Activated CD8-positive, alpha-beta T cell treated with anti-CD3 and anti-CD28 coated beads for 36 hours (primary cell): ENCODE measurements around the gene GDF11. TPM values are rescaled to one million over a fixed set of nuclear protein-coding genes. Genes with fewer than 3 reads are reported as not detected.

Experiments
- ATAC-seq: fragments of 200-7000 bp; cut with Tn5 transposase; one replicate; pipeline ENCODE4 v1.10.0; 2021; ENCODE audit warnings: mild to moderate bottlenecking, moderate library complexity
- CTCF ChIA-PET: fragments of 350-600 bp; sonication (Branson Sonifier 250); formaldehyde crosslinking; loops from one replicate; lab custom pipeline; 2021; ENCODE audit warnings: antibody characterized with exemption; lab: Charles Lee
- POLR2A ChIA-PET: fragments of 350-600 bp; sonication (Branson Sonifier 250); formaldehyde crosslinking; loops from one replicate; lab custom pipeline; 2021; ENCODE audit warnings: antibody characterized with exemption; lab: Charles Lee
- DNase-seq: peaks from one replicate; pipeline ENCODE4 v3.0.0-alpha.2; 2020
- H3K27ac Mint-ChIP-seq: one replicate; pipeline ENCODE4 v1.8.0; 2021; ENCODE audit warnings: mild to moderate bottlenecking, mixed read lengths
- H3K27me3 Mint-ChIP-seq: one replicate; pipeline ENCODE4 v1.8.0; 2021; ENCODE audit warnings: mixed read lengths
- H3K36me3 Mint-ChIP-seq: one replicate; pipeline ENCODE4 v1.8.0; 2021; ENCODE audit warnings: low read depth, mixed read lengths
- H3K4me1 Mint-ChIP-seq: one replicate; pipeline ENCODE4 v1.8.0; 2021; ENCODE audit warnings: low read depth, mixed read lengths
- H3K4me3 Mint-ChIP-seq: one replicate; pipeline ENCODE4 v1.8.0; 2021; ENCODE audit warnings: mild to moderate bottlenecking, moderate library complexity, mixed read lengths
- H3K9me3 Mint-ChIP-seq: one replicate; pipeline ENCODE4 v1.8.0; 2021; ENCODE audit warnings: mixed read lengths
- CTCF ChIP-seq: fragments of 200-600 bp; IDR thresholded peaks from one replicate; pipeline ENCODE4 v1.8.0; 2022; ENCODE audit warnings: antibody characterized with exemption, mild to moderate bottlenecking
- intact Hi-C: fragments of 100-400 bp; cut with micrococcal nuclease; formaldehyde crosslinking; loops from one replicate; pipeline ENCODE4 v1.10.0; 2022
- total RNA-seq, 2 experiments: library from RNA; stranded (reverse); gene quantifications; one replicate each; pipeline ENCODE4 v1.2.3, GENCODE V29; 2021

GDF11 gene
- total RNA-seq, 2 experiments from 2014 or later: 7.4 to 9.3 TPM

- Mint-ChIP-seq H3K36me3 (no peaks in the 10 kb centered on the region), H3K4me1 (peaks cover 30% of the 10 kb centered on the region), H3K4me3 (peak overlapping the region; percentile 86), H3K27ac (peak overlapping the region; percentile 44), H3K9me3 (no peaks in the 10 kb centered on the region), H3K27me3 (no peaks in the 10 kb centered on the region)
- DNase-seq (peak; percentile 67), ATAC-seq (peak; percentile 40)
- POLR2A ChIA-PET: interaction anchor here (0.6 to 2.0 kb wide), 12 partner anchors 9 to 301 kb away, joined by 3 to 10 read pairs (median 3); partner anchors contain the start of genes BLOC1S1 and SARNP
- intact Hi-C loops: no loop called here
- TF ChIP-seq CTCF: no peak
- CTCF ChIA-PET: interaction anchor here (0.5 to 2.0 kb wide), 7 partner anchors 14 to 385 kb away, joined by 3 to 8 read pairs (median 4); partner anchors contain the start of genes BLOC1S1, ESYT1 and PYM1
Observed at GRCh38 chr12:55743406-55744339, 751 bp downstream of the GDF11 start.

- peak overlapping the region; percentile 1 for H3K27ac Mint-ChIP-seq
- no peak for ATAC-seq
- TF ChIP-seq CTCF: no peak
Observed at GRCh38 chr12:55744340-55745030, 1.6 kb downstream of the GDF11 start.

GRCh38 chr12:55745361-55746173 lies 2.6 kb downstream of the GDF11 start:
- POLR2A ChIA-PET: interaction anchor here (0.6 to 1.9 kb wide), 9 partner anchors 11 to 72 kb away, joined by 3 to 6 read pairs (median 3); partner anchors contain the start of genes BLOC1S1 and SARNP
- ATAC-seq (no peak), DNase-seq (no peak)
- peaks cover 31% of the 10 kb centered on the region for H3K4me1 Mint-ChIP-seq
- H3K4me3 Mint-ChIP-seq: peak overlapping the region; percentile 86
- H3K36me3 Mint-ChIP-seq: peaks cover 7% of the 10 kb centered on the region
- H3K27me3 Mint-ChIP-seq: no peaks in the 10 kb centered on the region
- no peaks in the 10 kb centered on the region for H3K9me3 Mint-ChIP-seq
- TF ChIP-seq CTCF: no peak
- CTCF ChIA-PET: interaction anchor here (0.7 to 4.3 kb wide), 3 partner anchors 7 to 11 kb away, joined by 3 to 39 read pairs (median 3); no protein-coding TSS in a partner anchor
- intact Hi-C loops: no loop called here
- peak overlapping the region; percentile 23 for H3K27ac Mint-ChIP-seq

More at GRCh38 chr12:55744340-55745030, 1.6 kb downstream of the GDF11 start:
- Mint-ChIP-seq H3K36me3 (peaks cover 4% of the 10 kb centered on the region), H3K27me3 (no peaks in the 10 kb centered on the region), H3K4me1 (peaks cover 28% of the 10 kb centered on the region), H3K4me3 (peak overlapping the region; percentile 86), H3K9me3 (no peaks in the 10 kb centered on the region)
- CTCF ChIA-PET: interaction anchor here (0.5 to 2.0 kb wide), 9 partner anchors 10 to 384 kb away, joined by 3 to 8 read pairs (median 4); partner anchors contain the start of genes BLOC1S1, ESYT1 and PYM1
- intact Hi-C loops: no loop called here
- POLR2A ChIA-PET: interaction anchor here (0.9 to 2.0 kb wide), 10 partner anchors 8 to 300 kb away, joined by 3 to 10 read pairs (median 4); partner anchors contain the start of genes BLOC1S1 and SARNP
- no peak for DNase-seq

GRCh38 chr12:55746174-55746912 lies 3.4 kb downstream of the GDF11 start:
- intact Hi-C loops: no loop called here
- peak overlapping the region; percentile 23 for H3K27ac Mint-ChIP-seq
- CTCF ChIA-PET: interaction anchor here (0.7 to 4.3 kb wide), 2 partner anchors 8 to 10 kb away, joined by 3 to 39 read pairs; no protein-coding TSS in a partner anchor
- no peak overlapping the region for H3K4me3 Mint-ChIP-seq
- H3K9me3 Mint-ChIP-seq: no peaks in the 10 kb centered on the region
- TF ChIP-seq CTCF: no peak
- H3K36me3 Mint-ChIP-seq: peaks cover 10% of the 10 kb centered on the region
- peaks cover 28% of the 10 kb centered on the region for H3K4me1 Mint-ChIP-seq
- POLR2A ChIA-PET: interaction anchor here (0.6 to 1.6 kb wide), 5 partner anchors 17 to 186 kb away, joined by 3 to 6 read pairs (median 3); partner anchors contain the start of gene SARNP
- no peaks in the 10 kb centered on the region for H3K27me3 Mint-ChIP-seq
- DNase-seq (no peak), ATAC-seq (no peak)
